K562 (cell line): ENCODE results near the gene CCDC148. TPM values are rescaled to one million over a fixed set of nuclear protein-coding genes. Genes with fewer than 3 reads are reported as not detected.

ENCODE experiments used
- ATAC-seq: fragments of 200-7000 bp; cut with Tn5 transposase; 3 replicates; pipeline ENCODE4 v1.9.1; 2020; ENCODE audit warnings: moderate library complexity
- BruUV-seq: library from RNA; stranded (reverse); fragments of 400-500 nt; replicated peaks from 2 replicates; lab custom pipeline; 2021; lab: Mats Ljungman, UMichigan
- CTCF ChIA-PET: fragments of 300-600 bp; formaldehyde crosslinking; extraction: SDS; loops from one replicate; lab custom pipeline; 2021; ENCODE audit warnings: low intra/inter-chr PET ratio; lab: Yijun Ruan, JAX
- POLR2A ChIA-PET: fragments of 300-600, 350-650 bp; sonication (Branson Sonifier 250); formaldehyde crosslinking; extraction: SDS; loops from one replicate; lab custom pipeline; 2021; ENCODE audit warnings: antibody characterized with exemption, inconsistent platforms; lab: Yijun Ruan, JAX
- DNase-seq, 4 experiments: peaks; one replicate each; pipeline versions ENCODE4 v3.0.0 to v3.0.0-alpha.2; 2011 to 2018; ENCODE audit warnings: low spot score in 3 of 4, mixed read lengths in 3 of 4; ENCODE audit errors: extremely low read depth in 1 of 4
- FAIRE-seq: peaks from 2 replicates; lab custom pipeline; 2011; peaks lifted over from hg19 to GRCh38; lab: Jason Lieb, UNC
- H2AFZ ChIP-seq: 2 replicates; pipeline ENCODE4 v1.6.0; 2011; ENCODE audit warnings: low read depth, low read length, control low read depth, inconsistent platforms
- H3K27ac ChIP-seq: fragments of 200-600 bp; 3 replicates; pipeline ENCODE4 v1.8.0; 2011; ENCODE audit warnings: low read depth, mild to moderate bottlenecking, control low read depth, inconsistent platforms, low read length, moderate library complexity, mixed read lengths; ENCODE audit errors: extremely low read depth
- H3K27me3 ChIP-seq, 2 experiments: fragments of 300-600 bp in 1 of 2; 2 replicates in 1 of 2; 3 replicates in 1 of 2; pipeline versions ENCODE4 v1.6.0 to v1.8.0; 2011; ENCODE audit warnings: inconsistent platforms in 2 of 2, low read length in 2 of 2, mild to moderate bottlenecking in 1 of 2, mixed read lengths in 1 of 2, moderate library complexity in 1 of 2; ENCODE audit not compliant: control insufficient read depth in 2 of 2, insufficient read depth in 2 of 2
- H3K36me3 ChIP-seq: fragments of 300-600 bp; 3 replicates; pipeline ENCODE4 v1.8.0; 2011; ENCODE audit warnings: mild to moderate bottlenecking, low read length, inconsistent platforms; ENCODE audit not compliant: control insufficient read depth, insufficient read depth
- H3K4me1 ChIP-seq, 2 experiments: fragments of 200-600 bp in 1 of 2; replicated peaks in 1 of 2; 2 replicates in 1 of 2; 3 replicates in 1 of 2; pipeline versions ENCODE4 v1.5.1 to v1.8.0; 2011; ENCODE audit warnings: inconsistent platforms in 2 of 2, low read length in 2 of 2, mild to moderate bottlenecking in 1 of 2, mixed read lengths in 1 of 2, moderate library complexity in 1 of 2; ENCODE audit not compliant: control insufficient read depth in 2 of 2, insufficient read depth in 2 of 2
- H3K4me2 ChIP-seq: 2 replicates; pipeline ENCODE4 v1.6.1; 2011; ENCODE audit warnings: low read length, control low read depth, inconsistent platforms, mixed read lengths; ENCODE audit not compliant: insufficient read depth
- H3K4me3 ChIP-seq: fragments of 200-600 bp; sonication (generic), shearing (Covaris generic); 2 replicates; pipeline ENCODE4 v1.5.1; 2016; ENCODE audit warnings: control low read depth, inconsistent platforms
- H3K79me2 ChIP-seq: fragments of 200-600 bp; 3 replicates; pipeline ENCODE4 v1.8.0; 2011; ENCODE audit warnings: low read length, inconsistent platforms; ENCODE audit not compliant: control insufficient read depth, insufficient read depth
- H3K9ac ChIP-seq, 2 experiments: 2 replicates each; pipeline versions ENCODE4 v1.6.0 to v1.6.1; 2011; ENCODE audit warnings: low read depth in 2 of 2, low read length in 2 of 2, control low read depth in 1 of 2, inconsistent platforms in 1 of 2, mild to moderate bottlenecking in 1 of 2, mixed read lengths in 1 of 2; ENCODE audit not compliant: insufficient read depth in 1 of 2
- H3K9me1 ChIP-seq: one replicate; pipeline ENCODE4 v1.6.0; 2011; ENCODE audit warnings: inconsistent platforms, mild to moderate bottlenecking, low read length, moderate library complexity; ENCODE audit not compliant: control insufficient read depth, insufficient read depth
- H3K9me3 ChIP-seq: replicated peaks from 2 replicates; pipeline ENCODE4 v1.5.1; 2011; ENCODE audit warnings: low read depth, low read length, inconsistent platforms; ENCODE audit not compliant: control insufficient read depth, insufficient read depth
- H4K20me1 ChIP-seq: replicated peaks from 2 replicates; pipeline ENCODE4 v1.6.1; 2011; ENCODE audit warnings: low read length, inconsistent platforms, mixed read lengths; ENCODE audit not compliant: control insufficient read depth, insufficient read depth
- ARID2 ChIP-seq: fragments of 450-650 bp; IDR thresholded peaks from 2 replicates; pipeline ENCODE4 v1.6.1; 2017; ENCODE audit warnings: antibody characterized with exemption, mild to moderate bottlenecking
- CEBPG ChIP-seq, 3 experiments: fragments of 200-800 bp in 1 of 3; sonication (Bioruptor generic) in 1 of 3; sonication (generic) in 1 of 3; formaldehyde crosslinking in 1 of 3; IDR thresholded peaks in 2 of 3; conservative IDR thresholded peaks in 1 of 3; 2 replicates each; pipeline versions ENCODE4 v1.6.1 to v1.8.0; 2016 to 2022; ENCODE audit warnings: missing compliant biosample characterization in 2 of 3, missing genetic modification characterization in 2 of 3, mild to moderate bottlenecking in 1 of 3, missing genetic modification reagents in 1 of 3
- CREB1 ChIP-seq, 2 experiments: sonication (generic) in 1 of 2; formaldehyde crosslinking in 1 of 2; IDR thresholded peaks; 2 replicates each; pipeline versions ENCODE4 v1.6.1 to v1.8.0; 2012 to 2022; ENCODE audit warnings: inconsistent platforms in 1 of 2, mild to moderate bottlenecking in 1 of 2, missing genetic modification reagents in 1 of 2, moderate library complexity in 1 of 2
- FOXJ3 ChIP-seq: sonication (generic); formaldehyde crosslinking; IDR thresholded peaks from 2 replicates; pipeline ENCODE4 v1.4.0; 2020; ENCODE audit warnings: mild to moderate bottlenecking, missing genetic modification reagents
- RAD21 ChIP-seq, 2 experiments: fragments of 250-450 bp in 1 of 2; fragments of 450-650 bp in 1 of 2; sonication (Bioruptor Pico) in 1 of 2; formaldehyde crosslinking in 1 of 2; IDR thresholded peaks in 1 of 2; conservative IDR thresholded peaks in 1 of 2; 2 replicates each; pipeline versions ENCODE4 v1.4.0 to v1.8.0; 2020 to 2022; ENCODE audit warnings: mild to moderate bottlenecking in 2 of 2, moderate library complexity in 1 of 2
- ZNF175 ChIP-seq: fragments of 200-800 bp; sonication (Bioruptor generic); IDR thresholded peaks from 2 replicates; pipeline ENCODE4 v1.6.1; 2016; ENCODE audit warnings: low read depth, mild to moderate bottlenecking, missing genetic modification characterization, missing compliant biosample characterization
- ZNF197 ChIP-seq: fragments of 200-800 bp; sonication (Bioruptor generic); IDR thresholded peaks from 2 replicates; pipeline ENCODE4 v1.6.1; 2016; ENCODE audit warnings: low read depth, missing genetic modification characterization, missing compliant biosample characterization
- ZNF431 ChIP-seq: sonication (generic); formaldehyde crosslinking; IDR thresholded peaks from 2 replicates; pipeline ENCODE4 v1.8.0; 2022; ENCODE audit warnings: mild to moderate bottlenecking, missing genetic modification reagents
- ZNF436 ChIP-seq: fragments of 250-450, 450-650 bp; sonication (Bioruptor Pico); formaldehyde crosslinking; IDR thresholded peaks from 2 replicates; pipeline ENCODE4 v1.7.0; 2020; ENCODE audit warnings: mild to moderate bottlenecking
- ZSCAN29 ChIP-seq: fragments of 450-650 bp; IDR thresholded peaks from 2 replicates; pipeline ENCODE4 v1.6.1; 2017
- WGBS: fragments of 100-300 bp; shearing (Covaris generic); methylation state at CpG from one replicate; pipeline ENCODE4 v1.1.6; 2016; ENCODE audit warnings: low coverage, mixed read lengths; ENCODE audit not compliant: insufficient coverage; ENCODE audit errors: missing lambda C conversion rate; 5-methylcytosine and 5-hydroxymethylcytosine counted together
- in situ Hi-C: fragments of 300-500 bp; cut with MboI; formaldehyde crosslinking; loops from 4 replicates; pipeline ENCODE4 v1.15.0; 2018; ENCODE audit warnings: inconsistent platforms, mixed read lengths
- intact Hi-C: fragments of 100-400 bp; cut with micrococcal nuclease; formaldehyde crosslinking; loops from 2 replicates; pipeline ENCODE4 v1.14.2; 2022
- polyA plus RNA-seq, 8 experiments: library from polyadenylated mRNA; depleted of rRNA in 4 of 8; stranded (reverse) in 5 of 8; unstranded in 3 of 8; fragments of >200 nt; fragmentation: Nextera tagmentation in 2 of 8; fragmentation: Illumina TruSeq in 1 of 8; extraction: Ambion mirVana in 2 of 8; extraction: Trizol in 1 of 8; gene quantifications; 2 replicates each; pipeline versions ENCODE4 v1.2.1 to v1.2.3, GENCODE V29; 2011 to 2014; ENCODE audit warnings: inconsistent platforms in 1 of 8, missing spikeins in 1 of 8
- total RNA-seq, 7 experiments: library from RNA; depleted of rRNA in 6 of 7; stranded (reverse); fragments of >200 nt in 6 of 7; fragmentation: Illumina TruSeq in 2 of 7; extraction: Trizol in 2 of 7; gene quantifications; 2 replicates each; pipeline versions ENCODE4 v1.2.1 to v1.2.3, GENCODE V29; 2011 to 2021; ENCODE audit warnings: low replicate concordance in 1 of 7
- TF ChIP-seq, protein P1 (sequence below), 2 experiments: fragments of 450-650 bp in 1 of 2; sonication (generic) in 1 of 2; formaldehyde crosslinking in 1 of 2; IDR thresholded peaks in 1 of 2; conservative IDR thresholded peaks in 1 of 2; 2 replicates each; pipeline versions ENCODE4 v1.6.1 to v1.8.1; 2016 to 2023; ENCODE audit warnings: mild to moderate bottlenecking in 2 of 2, moderate library complexity in 2 of 2, inconsistent platforms in 1 of 2, missing genetic modification reagents in 1 of 2

The CCDC148 gene
- total and polyA plus RNA-seq, 9 of the 15 experiments (the other 6 are each of a cell fraction or from before 2014, with no cell fraction given), result 0.10 to 1.4 (median 0.65) TPM

DNA sequence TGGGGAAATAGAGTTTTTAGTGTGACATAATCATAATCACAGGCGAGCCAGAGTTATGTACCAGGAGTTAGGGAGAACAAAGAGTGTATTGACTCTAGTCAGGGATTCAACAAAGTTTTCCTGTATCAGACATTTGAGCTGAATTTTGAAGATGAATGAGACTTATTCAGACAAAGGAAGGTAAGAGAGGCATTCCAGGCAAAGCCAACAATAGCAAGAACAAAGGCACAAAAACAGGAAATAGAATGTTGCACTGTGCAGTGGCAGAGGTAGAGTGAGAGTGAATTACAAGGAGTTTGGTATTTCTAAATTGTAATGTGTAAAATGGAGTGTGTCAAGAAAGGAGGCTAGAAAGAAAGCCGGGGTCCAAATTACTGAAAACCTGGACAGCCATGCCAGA is 156.2 kb downstream of the CCDC148 start (continued):
- TF ChIP-seq FOXJ3 (CRISPR knock-in tag) (no peak), ZNF436 (CRISPR knock-in tag) (no peak), ARID2 (no peak), CREB1 (IDR thresholded peaks at IDR 0.05) (no peak), CREB1 (CRISPR knock-in tag; IDR thresholded peaks at IDR 0.05) (no peak)

DNA sequence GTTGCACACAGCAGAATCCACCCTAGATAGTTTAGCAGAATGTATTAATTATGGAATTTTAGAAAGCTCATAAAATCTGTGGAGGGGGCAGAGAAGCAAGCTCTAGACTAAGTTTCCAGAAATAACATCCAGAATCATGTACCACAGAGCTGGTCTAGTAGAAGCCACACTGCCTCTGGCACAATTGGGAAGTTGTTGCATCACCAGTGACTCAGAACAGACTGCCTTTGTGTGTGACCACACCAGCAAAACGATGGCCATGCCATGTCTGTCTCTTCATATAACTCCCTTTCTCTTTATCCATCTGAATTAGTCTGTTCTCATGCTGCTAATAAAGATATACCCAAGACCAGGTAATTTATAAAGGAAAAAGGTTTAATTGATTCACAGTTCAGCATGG is 158.9 kb downstream of the CCDC148 start:
- no peak for DNase-seq
- 25% methylated on average over 1 of the region's 1 CpG for WGBS
- no peaks in the 10 kb centered on the region for H3K36me3 ChIP-seq
- intact Hi-C loops, result no loop called here
- CTCF ChIA-PET, result no interaction called here
- no peaks in the 10 kb centered on the region for H3K79me2 ChIP-seq
- no peak for TF ChIP-seq RAD21 (CRISPR knock-in tag; conservative IDR thresholded peaks at IDR 0.05 in 1 of 2, IDR thresholded peaks at IDR 0.05 in 1 of 2)
- no peak for TF ChIP-seq ZNF431
- no peak for TF ChIP-seq ZNF175 (CRISPR knock-in tag)
- TF ChIP-seq ZSCAN29, result no peak
- no peak for TF ChIP-seq ZNF197 (CRISPR knock-in tag)
- TF ChIP-seq CEBPG (CRISPR knock-in tag; IDR thresholded peaks at IDR 0.05), result no peak
- peak; percentile 10 to 81; a peak in 2 of 4 replicates for TF ChIP-seq CEBPG (tag; conservative IDR thresholded peaks at IDR 0.05 in 1 of 2, IDR thresholded peaks at IDR 0.05 in 1 of 2)
- TF ChIP-seq, protein P1, sequence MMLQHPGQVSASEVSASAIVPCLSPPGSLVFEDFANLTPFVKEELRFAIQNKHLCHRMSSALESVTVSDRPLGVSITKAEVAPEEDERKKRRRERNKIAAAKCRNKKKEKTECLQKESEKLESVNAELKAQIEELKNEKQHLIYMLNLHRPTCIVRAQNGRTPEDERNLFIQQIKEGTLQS (IDR thresholded peaks at IDR 0.05), result peak; percentile 80
- TF ChIP-seq, protein P1 (CRISPR knock-in tag; conservative IDR thresholded peaks at IDR 0.05), result no peak
- no peak overlapping the region for H3K27ac ChIP-seq
- BruUV-seq, result no TSS peak
- in situ Hi-C loops, result no loop called here
- no peaks in the 10 kb centered on the region for H3K27me3 ChIP-seq
- no peak for FAIRE-seq
- POLR2A ChIA-PET, result no interaction called here
- no peak overlapping the region for H3K4me2 ChIP-seq
- no peaks in the 10 kb centered on the region for H3K9me1 ChIP-seq
- H4K20me1 ChIP-seq, result no peaks in the 10 kb centered on the region
- no peaks in the 10 kb centered on the region for H3K9me3 ChIP-seq
- 0 out of 3 replicates have a peak, but pooled peaks have one; percentile 37 for ATAC-seq
- H3K4me3 ChIP-seq, result no peak overlapping the region
- no peak overlapping the region for H2AFZ ChIP-seq
- no peaks in the 10 kb centered on the region for H3K4me1 ChIP-seq
- H3K9ac ChIP-seq, result no peak overlapping the region
